HG03432 (cell line): Measurements from ENCODE around the gene ATP10A.
A peak's percentile ranks its signal among the peaks of the same experiment; 100 is the strongest.
"Not testable (repeated sequence)": the region's sequence is repeated elsewhere in the genome, so short reads cannot be mapped to it uniquely, and the experiment has no call there.

Experiments used
- ATAC-seq: cut with Tn5 transposase; IDR thresholded peaks from one replicate; pipeline ENCODE4 v1.9.1; 2021; ENCODE audit warnings: mild to moderate bottlenecking, moderate library complexity; ENCODE audit not compliant: unreplicated experiment

The ATP10A gene

DNA sequence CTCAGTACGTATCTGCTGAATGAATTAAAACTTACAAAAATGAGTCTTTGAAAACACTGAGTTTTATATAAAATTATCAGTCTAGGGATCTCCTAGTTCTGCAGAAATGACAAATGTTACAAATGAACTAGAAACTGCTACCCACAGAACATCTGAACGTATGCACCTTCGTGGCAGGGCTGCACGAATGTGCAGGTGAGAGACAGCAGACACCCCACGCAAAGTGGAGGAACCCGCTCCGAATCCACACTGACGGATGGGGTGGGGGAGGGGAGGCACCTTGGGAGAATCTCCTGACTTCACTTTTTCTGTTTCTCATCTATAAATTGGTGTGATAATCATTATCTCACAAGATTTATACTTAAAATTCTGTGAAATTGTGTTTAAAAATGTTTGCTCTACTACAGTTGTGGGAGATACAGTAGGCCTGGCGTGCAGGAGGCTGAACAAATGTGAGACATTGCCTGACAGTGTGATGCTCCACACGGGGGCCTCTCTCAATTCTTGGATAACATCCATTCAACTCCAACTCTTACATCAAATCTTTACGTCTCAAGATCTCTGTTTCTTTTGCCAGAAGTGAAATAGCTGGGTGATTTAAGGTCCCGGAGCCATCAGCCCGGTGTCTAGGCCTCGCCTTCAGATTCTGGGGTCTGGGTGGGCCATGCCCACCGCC lies 86.9 kb downstream of the ATP10A start:
- ATAC-seq: no peak

DNA sequence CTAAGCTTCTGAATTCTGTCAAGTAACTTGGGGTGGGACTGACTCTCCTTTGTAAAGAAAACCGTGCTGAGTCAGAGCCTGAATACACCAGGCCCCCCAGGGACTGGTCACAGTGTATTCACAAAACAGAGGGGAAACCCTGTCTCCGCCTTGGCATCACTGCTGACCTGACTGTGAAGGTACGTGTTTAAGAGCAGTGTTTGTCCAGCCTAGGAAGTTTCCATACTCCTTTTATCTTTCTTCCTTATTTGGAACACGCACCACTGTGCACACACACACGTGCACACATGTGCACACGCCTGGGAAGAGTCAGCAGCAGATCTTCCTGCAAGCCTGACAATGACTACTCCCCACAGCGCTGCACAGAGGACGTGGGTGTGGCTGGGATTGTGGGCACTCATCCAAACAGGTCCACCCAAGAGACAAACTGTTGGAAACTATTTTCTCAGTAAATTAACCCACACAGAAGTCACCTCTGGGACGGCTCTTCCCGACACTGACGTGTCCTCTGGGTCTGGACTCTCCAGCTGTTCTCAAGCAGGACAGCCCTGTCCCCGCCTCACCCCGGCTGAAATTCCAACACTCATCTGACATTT lies 87.7 kb downstream of the ATP10A start:
- ATAC-seq: peak; percentile 81

DNA sequence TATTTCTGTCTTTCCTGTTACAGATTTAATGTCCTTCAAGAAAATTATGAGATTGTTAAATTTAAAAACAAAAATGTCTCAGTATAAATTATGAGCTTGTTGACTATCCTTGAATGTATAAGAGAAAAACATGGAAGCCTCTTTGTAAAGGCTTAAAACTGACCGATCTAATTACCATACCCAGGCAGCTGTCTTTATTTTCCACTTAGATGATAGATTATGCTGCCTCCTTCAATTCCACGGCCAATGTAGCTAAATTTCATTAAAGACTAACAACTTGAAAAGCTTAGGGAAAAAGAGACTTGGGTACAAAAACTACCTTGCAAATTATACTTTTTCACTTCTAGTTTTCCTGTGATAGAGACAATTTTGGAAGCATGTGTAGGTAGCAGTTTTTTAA lies 88.3 kb downstream of the ATP10A start:
- ATAC-seq: no peak

DNA sequence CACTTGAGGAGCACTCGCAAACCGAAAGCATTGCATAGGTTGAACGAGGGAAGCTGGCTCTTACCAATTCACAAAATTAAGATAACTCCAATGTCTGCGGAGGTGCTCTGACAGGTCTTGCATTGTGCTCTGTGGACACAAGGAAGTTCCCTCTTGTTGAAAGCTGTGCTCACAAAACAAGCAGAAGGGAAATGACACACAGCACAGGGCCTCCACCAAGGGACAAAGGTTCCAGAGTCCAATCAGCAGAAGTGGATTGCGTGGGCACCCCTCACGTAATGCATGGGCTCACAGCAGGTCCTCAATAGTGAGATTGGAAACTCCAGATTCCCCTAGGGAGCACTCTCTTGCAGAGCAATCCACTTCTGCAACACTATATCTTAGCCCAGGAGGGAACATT lies 89.9 kb downstream of the ATP10A start:
- no peak for ATAC-seq

DNA sequence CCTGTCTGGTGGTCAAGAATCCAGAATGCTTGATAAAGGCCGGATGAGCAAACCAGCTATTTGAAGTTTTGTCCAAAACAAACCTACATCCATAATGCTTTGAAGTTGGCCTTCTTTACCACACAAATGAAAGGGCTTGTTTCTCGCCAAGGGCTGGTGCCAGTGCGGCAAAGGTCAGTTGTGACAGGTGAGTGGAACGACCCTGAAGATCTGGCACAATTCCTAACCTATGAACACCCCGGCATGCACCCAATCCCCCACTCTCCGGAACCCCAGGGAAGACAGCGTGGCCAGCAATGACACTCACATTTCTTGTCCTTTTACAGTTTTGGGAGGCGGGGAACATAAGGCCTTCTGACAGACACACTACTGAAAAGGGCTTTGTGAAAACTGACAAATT lies 90.6 kb downstream of the ATP10A start:
- no peak for ATAC-seq

DNA sequence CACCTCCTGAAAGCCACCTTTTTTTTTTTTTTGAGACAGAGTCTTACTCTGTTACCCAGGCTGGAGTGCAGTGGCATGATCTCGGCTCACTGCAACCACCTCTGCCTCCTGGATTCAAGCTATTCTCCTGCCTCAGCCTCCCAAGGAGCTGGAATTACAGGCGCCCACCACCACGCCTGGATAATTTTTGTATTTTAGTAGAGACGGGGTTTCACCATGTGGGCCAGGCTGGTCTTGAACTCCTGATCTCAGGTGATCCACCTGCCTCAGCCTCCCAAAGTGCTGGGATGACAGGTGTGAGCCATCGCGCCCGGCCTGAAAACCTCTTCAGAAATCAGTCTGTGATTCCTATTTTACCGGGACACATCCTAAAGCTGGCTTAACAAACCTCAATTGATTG lies 91.4 kb downstream of the ATP10A start:
- not testable (repeated sequence) for ATAC-seq

DNA sequence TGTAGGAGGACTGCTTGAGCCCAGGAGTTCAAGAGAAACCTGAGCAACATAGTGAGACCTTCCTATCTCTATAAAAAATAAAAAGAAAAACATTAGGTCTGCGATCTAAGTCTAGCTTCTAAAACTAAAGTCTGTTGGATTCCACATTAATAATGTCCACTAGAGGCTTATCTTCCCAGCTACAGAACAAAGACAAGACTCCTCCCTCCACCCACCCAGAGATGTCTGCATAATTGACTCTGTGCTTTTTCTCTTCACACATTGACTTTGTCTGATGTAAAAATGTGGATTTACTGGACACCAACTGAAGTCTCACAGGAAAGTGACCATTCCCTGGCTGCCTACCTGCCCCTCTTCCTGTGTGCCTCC lies 91.8 kb downstream of the ATP10A start:
- no peak for ATAC-seq

DNA sequence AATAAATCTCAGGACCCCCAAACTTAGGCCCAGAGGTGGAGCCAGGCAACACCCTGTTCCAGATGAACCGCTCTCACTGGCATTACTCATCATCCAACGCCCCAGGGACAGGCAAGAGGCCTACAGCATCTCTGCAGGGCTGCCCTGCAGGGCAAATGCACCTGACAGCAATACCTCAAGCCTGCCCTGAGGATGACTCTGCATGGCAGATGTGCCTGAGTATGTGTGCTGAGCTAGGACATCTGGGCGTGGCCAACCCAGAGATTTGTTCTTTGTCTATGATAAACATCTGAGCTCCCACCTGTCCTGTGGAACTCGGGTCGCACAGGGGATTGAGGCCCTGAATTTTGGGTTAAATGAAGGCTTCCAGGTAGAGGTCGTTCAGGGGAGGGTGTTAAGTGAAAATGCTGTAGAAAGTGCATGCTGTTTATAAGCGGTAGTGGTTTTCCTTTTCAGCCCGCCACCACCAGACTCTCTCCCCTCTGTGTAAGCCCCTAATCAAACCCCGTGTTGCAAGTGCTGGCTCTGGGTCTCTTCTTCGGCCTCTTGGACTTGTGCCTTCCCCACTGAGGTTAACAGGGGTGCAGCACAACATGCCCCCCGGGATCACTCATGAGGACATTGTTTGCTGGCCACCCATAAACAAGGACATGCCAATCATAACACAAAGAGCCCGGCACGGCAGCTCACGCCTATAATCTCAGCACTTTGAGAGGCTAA lies 92.3 kb downstream of the ATP10A start:
- ATAC-seq: no peak

DNA sequence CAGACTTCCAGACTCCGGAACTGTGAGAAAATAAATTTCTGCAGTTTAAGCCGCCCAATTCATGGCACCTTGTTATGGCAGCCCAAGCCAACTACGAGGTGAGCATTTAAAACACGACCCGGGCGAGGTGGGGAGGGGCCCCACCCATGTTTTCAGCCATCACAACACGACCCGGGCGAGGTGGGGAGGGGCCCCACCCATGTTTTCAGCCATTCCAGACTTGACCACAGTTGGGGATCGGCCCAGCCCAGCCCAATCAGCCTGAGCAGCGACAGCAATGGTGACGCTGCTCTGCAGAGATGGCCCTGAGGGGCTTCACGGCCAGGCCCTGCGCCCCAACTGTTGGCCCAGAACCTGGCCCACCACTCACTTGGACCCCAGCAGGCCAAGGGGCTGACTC lies 93.1 kb downstream of the ATP10A start:
- no peak for ATAC-seq

DNA sequence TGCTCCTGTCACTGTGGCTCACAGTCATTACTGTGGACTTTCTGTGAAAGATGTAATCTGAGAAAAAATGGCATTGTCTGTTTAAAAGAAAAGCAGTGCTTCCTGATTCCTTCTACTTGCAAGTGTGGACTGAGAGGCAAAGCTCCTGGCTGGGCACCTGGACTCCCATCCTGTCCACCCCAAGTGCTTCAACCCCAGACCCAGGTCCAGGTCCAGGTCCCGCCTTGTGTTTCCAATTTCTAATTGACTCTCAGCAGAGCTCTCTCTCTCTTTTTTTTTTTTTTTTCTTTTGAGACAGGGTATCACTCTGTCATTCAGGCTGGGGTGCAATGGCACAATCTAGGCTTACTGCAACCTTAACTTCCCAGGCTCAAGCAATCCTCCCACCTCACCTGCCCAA lies 94.9 kb downstream of the ATP10A start:
- no peak for ATAC-seq

DNA sequence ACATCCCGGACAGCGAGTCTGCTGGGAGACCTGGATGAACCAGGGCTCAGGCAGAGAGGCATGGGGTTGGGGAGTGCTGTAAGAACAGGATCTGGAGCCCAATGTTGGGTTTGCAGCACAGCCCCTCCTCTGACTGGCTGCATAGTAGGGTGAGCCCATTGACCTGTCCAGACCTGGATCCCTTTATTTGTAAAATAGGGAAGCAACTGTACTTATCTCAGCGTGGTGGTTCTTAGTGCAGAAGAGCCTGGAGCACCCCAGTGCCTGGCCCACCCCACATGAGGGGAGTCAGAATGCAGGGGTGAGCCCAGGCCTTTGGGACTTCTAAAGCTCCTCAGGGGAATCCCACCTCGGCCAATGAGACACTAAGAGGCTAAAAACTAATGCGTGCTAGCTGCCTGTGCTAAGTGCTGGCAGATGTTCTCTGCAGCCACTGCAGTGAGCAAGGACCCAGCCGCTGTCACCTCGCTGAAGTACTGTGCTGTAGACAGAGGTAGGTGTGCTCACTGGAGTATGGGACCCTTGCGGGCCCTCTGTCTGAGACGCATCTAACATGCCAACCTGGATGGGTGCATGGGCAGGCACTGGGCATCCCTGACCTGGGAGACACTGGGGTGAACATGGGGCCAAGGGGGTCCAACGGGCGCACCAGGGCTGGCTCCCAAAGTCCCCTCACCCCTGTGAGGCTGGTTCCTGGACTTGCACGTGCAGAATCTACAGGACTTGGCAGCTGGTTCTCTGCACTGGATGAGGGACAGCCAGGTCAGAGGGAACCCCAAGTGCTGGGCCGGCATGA lies 95.6 kb downstream of the ATP10A start:
- no peak for ATAC-seq

DNA sequence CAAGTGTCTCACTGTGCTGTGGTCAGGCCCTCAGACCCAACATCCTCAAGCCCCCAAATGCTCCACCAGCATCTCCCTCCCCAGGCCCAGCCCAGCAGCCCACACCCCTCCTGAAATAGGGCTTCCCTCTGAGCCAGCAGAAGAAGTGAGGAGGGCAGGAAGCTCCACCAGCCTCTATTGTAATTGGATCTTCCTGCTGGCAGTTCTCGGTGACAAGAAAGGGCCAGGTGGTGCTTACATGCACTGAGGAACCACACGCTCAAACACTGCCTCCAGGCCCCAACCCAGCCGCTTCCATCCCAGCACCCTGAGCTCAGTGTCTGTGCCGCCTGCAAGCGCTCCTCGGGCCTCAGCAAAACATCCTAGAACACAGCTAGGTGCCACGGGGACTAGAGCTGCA lies 96.7 kb downstream of the ATP10A start:
- no peak for ATAC-seq

DNA sequence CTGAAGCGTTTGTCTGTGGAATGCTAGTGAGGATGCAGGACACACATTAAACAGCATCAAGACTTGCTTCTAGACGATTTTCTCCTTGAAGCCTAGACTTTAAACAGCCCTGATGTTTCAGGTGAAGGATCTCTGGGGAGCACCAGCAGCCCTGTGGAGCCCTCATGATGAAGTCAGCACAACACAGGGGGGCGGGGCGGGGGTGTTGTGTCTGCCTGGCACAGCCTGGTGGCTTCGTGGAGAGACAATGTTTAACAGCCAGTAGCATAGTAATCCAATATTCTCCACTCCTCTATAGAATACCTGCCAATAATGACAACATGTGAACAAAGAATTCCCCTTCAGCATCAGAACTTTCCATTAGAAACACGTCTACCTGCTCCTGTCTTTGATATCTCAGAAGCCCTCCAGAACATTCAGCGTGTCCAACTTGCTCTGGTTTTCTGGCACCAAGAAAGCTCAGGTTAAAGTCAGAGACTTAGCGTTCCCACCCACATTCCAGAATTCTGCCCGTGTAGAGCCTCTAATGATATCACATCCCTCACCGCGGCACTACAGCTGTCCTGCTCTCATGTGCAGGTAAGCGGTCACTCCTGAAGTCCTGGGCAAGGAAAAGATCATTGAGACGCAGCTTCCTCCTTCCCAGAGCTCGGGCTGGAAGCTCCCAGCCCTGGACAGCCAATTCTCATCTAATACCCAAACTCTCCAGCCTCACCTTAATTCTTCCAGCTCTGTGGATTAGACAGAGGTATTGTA lies 98.0 kb downstream of the ATP10A start:
- no peak for ATAC-seq

DNA sequence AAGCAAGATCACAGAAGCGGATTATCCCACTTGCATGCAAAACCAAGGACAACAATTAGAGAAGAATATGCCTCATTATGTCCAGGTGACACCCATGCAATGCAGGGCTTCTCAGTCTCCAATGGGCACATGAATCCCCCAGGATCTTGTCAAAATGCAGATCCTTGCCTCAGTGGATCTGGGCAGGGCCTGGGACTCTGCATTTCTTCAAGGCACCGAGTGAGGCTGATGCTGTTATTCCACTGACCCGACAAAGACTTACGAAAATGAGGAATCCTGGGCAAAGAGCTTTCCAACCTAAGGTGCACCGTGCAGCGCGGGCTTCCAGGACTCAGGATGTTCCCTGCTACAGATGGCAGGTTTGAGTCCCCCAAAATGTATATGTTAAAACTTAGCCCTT lies 99.2 kb downstream of the ATP10A start:
- no peak for ATAC-seq

DNA sequence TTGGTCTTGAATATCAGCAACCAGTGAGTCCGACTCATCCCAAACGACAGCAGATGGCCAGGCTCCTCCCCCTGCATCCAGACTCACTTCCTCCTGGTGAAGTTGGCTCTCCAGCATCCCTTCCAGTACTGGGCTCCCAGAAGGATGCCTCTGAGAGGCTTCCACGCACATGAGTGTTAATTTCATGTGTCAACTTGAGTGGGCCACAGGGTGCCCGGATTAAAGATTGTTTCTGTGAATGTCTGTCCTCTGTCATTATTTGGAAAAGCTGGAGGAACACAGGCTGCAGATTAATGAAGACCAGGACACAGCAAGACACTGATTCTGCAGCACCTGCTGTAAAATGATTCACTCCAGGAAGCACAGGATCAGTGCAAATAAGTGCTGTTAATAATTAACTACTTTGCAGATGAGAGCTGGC lies 99.8 kb downstream of the ATP10A start:
- no peak for ATAC-seq

DNA sequence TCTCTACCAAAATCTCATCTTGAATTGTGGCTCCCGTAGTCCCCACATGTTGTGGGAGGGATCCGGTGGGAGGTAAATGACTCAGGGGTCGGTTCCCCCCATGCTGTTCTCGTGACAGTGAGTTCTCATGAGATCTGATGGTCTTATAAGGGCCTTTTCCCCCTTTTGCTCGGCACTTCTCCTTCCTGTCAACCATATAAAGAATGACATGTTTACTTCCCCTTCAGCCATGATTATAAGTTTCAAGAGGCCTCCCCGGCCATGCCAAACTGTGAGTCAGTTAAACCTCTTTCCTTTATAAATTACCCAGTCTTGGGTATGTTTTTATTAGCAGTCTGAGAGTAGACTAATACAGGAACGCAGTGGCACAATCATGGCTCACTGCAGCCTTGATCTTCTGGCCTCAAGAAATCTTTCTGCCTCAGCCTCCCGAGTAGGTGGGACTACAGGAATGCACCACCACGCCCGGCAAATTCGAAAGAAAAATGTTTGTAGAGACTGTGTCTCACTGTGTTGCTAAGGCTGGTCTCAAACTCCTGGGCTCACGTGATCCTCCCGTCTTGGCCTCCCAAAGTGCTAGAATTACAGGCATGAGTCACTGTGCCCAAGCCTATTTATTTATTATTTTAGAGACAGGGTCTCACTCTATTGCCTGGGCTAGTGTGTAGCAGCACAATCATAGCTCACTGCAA lies 101.0 kb downstream of the ATP10A start:
- no peak for ATAC-seq

DNA sequence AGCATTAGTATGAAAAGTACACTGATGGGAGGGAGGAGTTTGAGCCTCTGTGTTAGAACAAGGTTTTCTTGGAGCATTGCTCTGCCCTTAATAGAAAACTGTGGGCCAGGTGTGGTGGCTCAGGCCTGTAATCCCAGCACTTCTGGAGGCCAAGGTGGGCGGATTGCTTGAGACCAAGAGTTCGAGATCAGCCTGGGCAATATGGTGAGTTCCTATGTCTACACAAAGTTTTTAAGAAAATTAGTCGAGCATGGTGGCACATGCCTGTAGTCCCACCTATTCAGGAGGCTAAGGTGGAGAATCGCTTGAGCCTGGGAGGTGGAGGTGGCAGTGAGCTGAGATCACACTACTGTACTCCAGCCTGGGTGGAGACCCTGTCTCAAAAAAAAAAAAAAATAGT lies 103.7 kb downstream of the ATP10A start:
- no peak for ATAC-seq

DNA sequence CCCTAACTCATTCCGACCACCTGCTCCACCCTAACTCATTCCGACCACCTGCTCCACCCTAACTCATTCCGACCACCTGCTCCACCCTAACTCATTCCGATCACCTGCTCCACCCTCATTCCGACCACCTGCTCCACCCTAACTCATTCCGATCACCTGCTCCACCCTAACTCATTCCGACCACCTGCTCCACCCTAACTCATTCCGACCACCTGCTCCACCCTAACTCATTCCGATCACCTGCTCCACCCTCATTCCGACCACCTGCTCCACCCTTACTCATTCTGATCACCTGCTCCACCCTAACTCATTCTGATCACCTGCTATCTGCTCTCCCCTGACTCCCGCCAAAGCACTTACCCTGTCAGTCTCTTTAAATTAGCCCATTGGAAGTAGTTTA lies 104.5 kb downstream of the ATP10A start:
- not testable (repeated sequence) for ATAC-seq

DNA sequence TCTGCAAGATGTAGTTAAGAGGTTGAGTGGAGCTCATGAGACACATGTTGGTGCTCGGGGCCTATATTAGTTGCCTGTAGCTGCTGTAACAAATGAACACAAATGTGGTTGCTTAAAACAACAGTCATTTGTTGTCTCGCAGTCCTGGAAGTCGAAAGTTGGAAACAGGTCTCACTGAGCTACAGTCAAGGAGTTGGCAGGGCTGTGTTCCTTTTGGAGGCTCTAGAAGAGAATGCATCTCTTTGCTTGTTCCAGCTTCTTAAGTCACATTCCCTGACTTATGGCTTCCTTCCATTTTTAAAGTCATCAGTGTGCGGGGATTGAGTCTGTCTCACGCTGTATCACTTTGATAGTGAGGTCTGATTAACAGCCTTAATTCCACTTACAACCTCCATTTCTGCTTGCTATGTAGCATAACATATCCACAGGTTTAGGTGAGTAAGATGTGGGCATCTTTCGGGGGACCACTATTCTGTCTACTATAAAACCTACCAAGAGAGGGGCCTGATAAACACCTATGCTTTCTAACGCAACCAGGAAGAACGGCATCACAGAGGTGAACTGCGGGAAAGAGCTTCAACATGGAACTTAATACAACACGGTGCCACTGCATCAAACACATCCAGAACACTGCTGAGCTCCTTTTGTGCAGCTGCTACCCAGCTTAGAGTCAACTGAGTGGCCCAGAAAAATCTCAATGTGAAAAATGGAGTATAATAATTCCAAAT lies 119.4 kb downstream of the ATP10A start:
- ATAC-seq: no peak
